Measurements from ENCODE around the gene FRG2.
"Not testable (repeated sequence)": the region's sequence is repeated elsewhere in the genome, so short reads cannot be mapped to it uniquely, and the experiment has no call there.

GRCh38 chr4:189983916-189984526 is 43.0 kb downstream of the FRG2 start:
- TF ChIP-seq EP300, POLR2AphosphoS5, POLR2A (IDR thresholded peaks at IDR 0.05): not testable (repeated sequence)
- TF ChIP-seq, protein P1, sequence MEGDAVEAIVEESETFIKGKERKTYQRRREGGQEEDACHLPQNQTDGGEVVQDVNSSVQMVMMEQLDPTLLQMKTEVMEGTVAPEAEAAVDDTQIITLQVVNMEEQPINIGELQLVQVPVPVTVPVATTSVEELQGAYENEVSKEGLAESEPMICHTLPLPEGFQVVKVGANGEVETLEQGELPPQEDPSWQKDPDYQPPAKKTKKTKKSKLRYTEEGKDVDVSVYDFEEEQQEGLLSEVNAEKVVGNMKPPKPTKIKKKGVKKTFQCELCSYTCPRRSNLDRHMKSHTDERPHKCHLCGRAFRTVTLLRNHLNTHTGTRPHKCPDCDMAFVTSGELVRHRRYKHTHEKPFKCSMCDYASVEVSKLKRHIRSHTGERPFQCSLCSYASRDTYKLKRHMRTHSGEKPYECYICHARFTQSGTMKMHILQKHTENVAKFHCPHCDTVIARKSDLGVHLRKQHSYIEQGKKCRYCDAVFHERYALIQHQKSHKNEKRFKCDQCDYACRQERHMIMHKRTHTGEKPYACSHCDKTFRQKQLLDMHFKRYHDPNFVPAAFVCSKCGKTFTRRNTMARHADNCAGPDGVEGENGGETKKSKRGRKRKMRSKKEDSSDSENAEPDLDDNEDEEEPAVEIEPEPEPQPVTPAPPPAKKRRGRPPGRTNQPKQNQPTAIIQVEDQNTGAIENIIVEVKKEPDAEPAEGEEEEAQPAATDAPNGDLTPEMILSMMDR (IDR thresholded peaks at IDR 0.05), result not testable (repeated sequence)
